Mucosa of rectum (tissue), 2 donors: Measurements from ENCODE around the gene MIER2.

Experiments used
- H3K27ac ChIP-seq, 2 donors: one replicate each; pipeline ENCODE4 v1.7.0; 2013; ENCODE audit warnings: inconsistent platforms in 2 of 2, low read depth in 2 of 2, low read length in 2 of 2
- H3K27me3 ChIP-seq, 2 donors: one replicate each; pipeline ENCODE4 v1.7.0; 2013; ENCODE audit warnings: low read length in 2 of 2; ENCODE audit not compliant: control insufficient read depth in 2 of 2, insufficient read depth in 2 of 2
- H3K36me3 ChIP-seq, 2 donors: one replicate each; pipeline ENCODE4 v1.7.0; 2013; ENCODE audit warnings: low read length in 2 of 2; ENCODE audit not compliant: control insufficient read depth in 2 of 2, insufficient read depth in 2 of 2
- H3K4me1 ChIP-seq, 2 donors: one replicate each; pipeline ENCODE4 v1.7.0; 2013; ENCODE audit warnings: low read length in 2 of 2, mild to moderate bottlenecking in 1 of 2; ENCODE audit not compliant: control insufficient read depth in 2 of 2, insufficient read depth in 2 of 2
- H3K4me3 ChIP-seq, 2 donors: one replicate each; pipeline ENCODE4 v1.7.0; 2013; ENCODE audit warnings: low read length in 2 of 2
- H3K9ac ChIP-seq, 2 donors: one replicate each; pipeline ENCODE4 v1.7.0; 2013; ENCODE audit warnings: low read length in 2 of 2, low read depth in 1 of 2, mild to moderate bottlenecking in 1 of 2
- H3K9me3 ChIP-seq, 2 donors: one replicate each; pipeline ENCODE4 v1.7.0; 2013; ENCODE audit warnings: low read length in 2 of 2; ENCODE audit not compliant: control insufficient read depth in 2 of 2
- donor health status: healthy.
- donor health status: Normal muscosa, but diverticular disease.

Gene MIER2

DNA sequence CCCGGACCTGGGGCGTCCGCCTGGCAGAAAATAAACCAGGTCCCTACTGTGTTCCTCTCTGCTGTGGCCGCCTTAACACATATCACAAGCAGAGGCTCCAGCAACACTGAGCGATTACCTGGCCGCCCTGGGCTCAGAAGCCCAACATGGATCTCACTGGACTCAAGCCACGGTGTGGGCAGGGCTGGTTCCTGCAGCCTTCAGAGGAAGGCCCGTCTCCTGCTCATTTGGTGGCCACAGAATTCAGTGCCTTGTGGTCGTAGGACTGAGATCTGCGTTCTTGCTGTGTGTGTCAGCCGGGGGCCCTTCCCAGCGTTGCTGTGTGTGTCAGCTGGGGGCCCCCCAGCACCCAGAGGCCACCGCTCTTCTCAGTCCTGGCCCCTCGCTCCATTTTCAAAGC is 34.1 kb upstream of the MIER2 start:
- no peaks in the 10 kb centered on the region for H3K4me1 ChIP-seq
- H3K27me3 ChIP-seq: peaks cover 5 to 15% of the 10 kb centered on the region in 2 donors
- H3K9ac ChIP-seq: no peak overlapping the region
- H3K4me3 ChIP-seq: no peak overlapping the region
- no peaks in the 10 kb centered on the region for H3K36me3 ChIP-seq
- no peak overlapping the region for H3K27ac ChIP-seq
- no peaks in the 10 kb centered on the region for H3K9me3 ChIP-seq

DNA sequence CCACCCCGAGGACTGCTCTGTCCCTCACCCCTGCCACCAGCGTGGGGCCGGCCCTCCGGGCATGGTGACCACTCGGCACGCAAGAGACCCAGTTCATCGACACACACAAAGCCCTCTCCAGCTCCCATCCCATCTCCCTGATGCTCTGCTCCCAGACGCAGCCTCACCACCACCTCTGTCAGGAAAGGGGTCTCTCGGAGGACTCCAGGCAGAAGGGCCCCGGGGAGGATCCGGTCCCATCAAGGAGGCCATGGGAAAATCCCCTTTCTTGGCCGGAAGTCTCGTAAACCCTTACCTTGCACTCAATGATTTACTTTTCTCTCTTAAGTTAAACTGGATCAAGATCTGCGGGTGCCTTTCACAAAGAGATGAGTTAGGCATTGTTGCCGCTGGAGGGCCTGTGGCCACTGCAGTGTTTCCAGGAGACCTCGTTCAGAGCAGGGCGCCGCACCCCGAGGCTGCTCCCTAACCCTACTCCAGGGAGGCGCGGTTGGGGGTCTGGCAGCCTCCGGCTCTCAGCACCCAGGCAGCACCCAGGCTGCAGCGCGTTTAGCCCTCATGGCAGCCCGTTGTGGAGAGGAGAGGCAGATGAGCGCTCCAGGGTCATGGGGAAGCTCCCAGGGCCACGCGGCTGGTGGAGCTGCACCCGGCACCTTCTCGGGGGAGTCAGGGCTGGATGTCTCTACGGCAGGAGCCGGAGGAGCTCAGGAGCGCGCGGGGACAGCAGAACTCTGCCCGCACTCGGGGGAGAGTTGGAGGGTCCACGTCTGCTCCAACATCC is 33.4 kb upstream of the MIER2 start:
- H3K4me1 ChIP-seq: no peaks in the 10 kb centered on the region
- H3K9ac ChIP-seq: no peak overlapping the region
- H3K27ac ChIP-seq: no peak overlapping the region
- H3K36me3 ChIP-seq: no peaks in the 10 kb centered on the region
- no peak overlapping the region for H3K4me3 ChIP-seq
- peaks cover 2 to 8% of the 10 kb centered on the region in 2 donors for H3K27me3 ChIP-seq
- no peaks in the 10 kb centered on the region for H3K9me3 ChIP-seq

DNA sequence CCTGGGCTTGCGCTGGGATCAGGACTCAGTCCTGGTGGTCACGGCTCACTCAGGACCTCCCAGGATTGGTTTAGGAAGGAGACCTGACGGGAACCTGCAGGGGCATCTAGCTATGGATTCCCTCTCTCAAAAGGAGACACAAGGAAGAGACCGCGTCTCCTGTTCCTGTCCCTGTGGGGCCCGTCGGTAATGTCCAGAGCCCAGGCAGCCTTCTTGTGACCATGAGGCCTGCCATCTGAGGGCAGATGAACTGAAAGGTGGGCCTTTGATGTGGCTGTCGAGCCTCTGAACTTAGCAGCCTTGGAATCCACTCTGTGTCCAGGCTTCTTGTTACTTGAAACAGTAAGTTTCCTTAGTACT is 31.5 kb upstream of the MIER2 start:
- H3K36me3 ChIP-seq: no peaks in the 10 kb centered on the region
- no peak overlapping the region for H3K9ac ChIP-seq
- no peaks in the 10 kb centered on the region for H3K9me3 ChIP-seq
- H3K4me3 ChIP-seq: no peak overlapping the region
- peaks cover 0 to 2% of the 10 kb centered on the region in 2 donors for H3K4me1 ChIP-seq
- no peak overlapping the region for H3K27ac ChIP-seq
- peaks cover 4 to 8% of the 10 kb centered on the region in 2 donors for H3K27me3 ChIP-seq

DNA sequence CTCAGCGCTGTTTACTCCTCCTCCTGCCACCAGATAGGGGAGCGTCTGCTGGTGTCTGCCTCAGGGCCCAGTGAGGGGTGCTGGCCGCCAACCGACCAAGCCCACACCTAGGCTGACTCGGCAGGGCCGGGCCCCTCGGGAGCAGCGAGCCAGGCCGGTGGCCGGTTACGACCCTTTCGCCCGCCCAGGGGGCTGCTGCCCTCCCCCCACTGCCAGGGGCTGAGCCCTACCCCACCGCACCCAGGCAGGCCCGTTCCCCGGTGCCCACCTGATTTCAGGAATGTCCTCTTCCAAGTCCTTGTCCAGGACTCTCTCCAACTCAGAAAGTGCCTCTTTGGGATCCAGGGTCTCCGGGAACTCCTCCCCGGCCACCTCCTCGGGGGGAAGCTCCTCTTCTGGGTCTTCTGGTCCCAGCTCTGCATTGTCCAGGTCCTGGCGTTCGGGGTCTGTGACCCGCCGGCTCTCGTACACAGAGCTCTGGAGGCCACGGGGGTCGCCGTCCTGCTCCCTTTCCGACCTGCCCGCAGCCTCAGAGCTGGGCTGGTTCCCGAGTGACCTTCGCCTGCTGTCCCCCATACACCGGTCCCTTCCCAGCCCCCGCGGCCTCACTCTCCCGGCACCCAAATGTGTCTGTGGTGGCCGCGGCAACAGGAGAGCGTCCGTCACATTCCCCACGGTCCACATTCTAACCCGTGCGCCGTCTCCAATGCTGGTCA is 31.0 kb upstream of the MIER2 start:
- Histone ChIP-seq H3K9ac (no peak overlapping the region), H3K27ac (no peak overlapping the region), H3K4me1 (peaks cover 0 to 2% of the 10 kb centered on the region in 2 donors), H3K9me3 (no peaks in the 10 kb centered on the region), H3K27me3 (peaks cover 4 to 8% of the 10 kb centered on the region in 2 donors), H3K4me3 (no peak overlapping the region), H3K36me3 (no peaks in the 10 kb centered on the region)

DNA sequence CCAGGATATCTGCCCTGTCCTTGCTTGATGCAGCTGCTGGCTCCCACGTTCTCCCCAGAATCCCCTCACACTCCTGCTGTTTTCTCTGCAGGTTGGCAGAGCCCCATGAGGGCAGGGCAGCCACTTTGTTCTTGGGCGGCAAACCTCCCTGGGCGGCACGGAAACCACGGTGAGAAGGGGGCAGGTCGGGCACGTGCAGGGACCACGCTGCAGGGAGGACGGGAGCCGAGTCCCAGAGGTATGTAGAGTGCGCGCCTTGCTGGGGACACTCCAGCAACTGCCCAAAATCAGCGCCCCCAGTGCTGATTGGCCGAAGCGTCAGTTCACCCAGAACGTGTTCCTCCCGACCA is 30.3 kb upstream of the MIER2 start:
- Histone ChIP-seq H3K27me3 (peaks cover 4 to 8% of the 10 kb centered on the region in 2 donors), H3K4me3 (no peak overlapping the region), H3K36me3 (no peaks in the 10 kb centered on the region), H3K4me1 (peaks cover 0 to 2% of the 10 kb centered on the region in 2 donors), H3K9me3 (no peaks in the 10 kb centered on the region), H3K9ac (no peak overlapping the region), H3K27ac (no peak overlapping the region)

DNA sequence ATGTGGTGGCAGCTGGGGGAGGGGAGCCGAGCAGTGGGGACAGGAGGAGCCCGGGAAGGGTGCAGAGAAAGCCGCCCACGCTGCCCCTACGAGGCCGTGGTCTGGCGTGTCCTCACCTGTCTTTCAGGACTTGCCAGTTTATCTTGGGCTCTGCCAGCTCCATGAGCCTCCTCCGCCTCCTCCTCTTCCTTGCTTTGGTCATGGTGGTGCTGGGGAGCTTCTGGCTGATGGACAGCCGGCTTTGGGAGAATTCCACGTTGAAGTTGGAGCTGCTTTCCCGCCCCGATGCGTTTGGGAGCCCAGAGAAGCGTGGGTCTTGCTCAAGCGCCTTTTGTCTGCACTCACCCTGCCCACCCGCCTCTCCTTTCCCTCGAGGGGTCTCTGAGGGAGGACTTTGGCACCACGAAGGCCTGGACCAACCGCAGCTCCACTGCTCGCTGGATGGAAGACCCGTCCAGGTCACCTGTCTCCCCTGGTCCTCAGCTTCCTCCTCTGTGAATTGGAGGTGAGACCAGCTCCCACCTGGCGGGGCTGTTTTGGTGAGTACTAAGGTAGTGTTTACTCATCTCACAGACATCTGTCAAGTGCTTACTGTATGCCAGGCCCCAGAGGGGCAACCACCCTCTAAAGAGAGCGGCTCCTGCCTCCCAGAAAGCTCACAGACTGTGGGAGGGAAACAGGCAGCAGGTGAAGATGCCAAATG is 29.7 kb upstream of the MIER2 start:
- Histone ChIP-seq H3K27ac (no peak overlapping the region), H3K9ac (no peak overlapping the region), H3K4me3 (no peak overlapping the region), H3K36me3 (no peaks in the 10 kb centered on the region), H3K9me3 (no peaks in the 10 kb centered on the region), H3K4me1 (peaks cover 0 to 2% of the 10 kb centered on the region in 2 donors), H3K27me3 (peaks cover 4 to 8% of the 10 kb centered on the region in 2 donors)

DNA sequence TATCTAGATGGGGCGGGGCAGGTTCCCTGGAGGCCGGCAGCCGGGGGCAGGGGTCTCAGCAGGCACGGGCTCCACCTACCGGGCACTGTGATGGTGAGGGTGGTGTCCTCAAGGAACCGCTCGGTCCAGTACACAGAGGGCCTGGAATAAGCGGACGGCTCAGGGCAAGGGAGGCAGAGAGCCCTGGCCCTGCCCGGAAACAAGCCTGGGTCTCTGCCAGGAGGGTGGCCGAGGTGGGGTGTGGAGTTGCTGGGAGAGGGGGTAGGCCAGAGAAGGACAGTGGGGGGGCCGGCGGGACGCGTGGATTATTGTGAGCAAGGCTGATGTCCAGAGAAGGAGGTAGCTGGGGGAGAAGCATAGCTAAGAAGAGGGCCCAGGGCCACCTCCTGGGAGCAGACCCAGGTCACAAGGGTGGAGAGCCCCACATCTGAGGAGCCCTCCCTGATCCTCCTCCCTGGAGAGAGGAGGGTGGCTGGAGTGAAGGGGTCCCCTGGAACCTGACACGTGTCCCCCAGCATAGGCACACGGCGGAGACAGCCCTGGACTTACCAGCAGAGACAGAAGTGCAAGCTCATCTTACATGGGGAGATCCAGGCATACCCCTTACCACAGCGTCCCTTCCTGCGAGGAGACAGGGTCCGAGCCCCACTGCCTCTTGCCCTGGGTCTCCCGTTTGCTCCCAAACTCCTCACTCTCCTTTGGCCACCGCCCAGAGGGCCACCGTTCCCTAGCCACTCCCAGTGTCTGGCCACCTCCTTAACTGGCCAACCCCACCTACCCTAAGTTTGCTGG is 29.0 kb upstream of the MIER2 start:
- Histone ChIP-seq H3K27me3 (peaks cover 4 to 8% of the 10 kb centered on the region in 2 donors), H3K9ac (no peak overlapping the region), H3K36me3 (no peaks in the 10 kb centered on the region), H3K4me1 (peaks cover 0 to 2% of the 10 kb centered on the region in 2 donors), H3K4me3 (no peak overlapping the region), H3K27ac (no peak overlapping the region), H3K9me3 (no peaks in the 10 kb centered on the region)

DNA sequence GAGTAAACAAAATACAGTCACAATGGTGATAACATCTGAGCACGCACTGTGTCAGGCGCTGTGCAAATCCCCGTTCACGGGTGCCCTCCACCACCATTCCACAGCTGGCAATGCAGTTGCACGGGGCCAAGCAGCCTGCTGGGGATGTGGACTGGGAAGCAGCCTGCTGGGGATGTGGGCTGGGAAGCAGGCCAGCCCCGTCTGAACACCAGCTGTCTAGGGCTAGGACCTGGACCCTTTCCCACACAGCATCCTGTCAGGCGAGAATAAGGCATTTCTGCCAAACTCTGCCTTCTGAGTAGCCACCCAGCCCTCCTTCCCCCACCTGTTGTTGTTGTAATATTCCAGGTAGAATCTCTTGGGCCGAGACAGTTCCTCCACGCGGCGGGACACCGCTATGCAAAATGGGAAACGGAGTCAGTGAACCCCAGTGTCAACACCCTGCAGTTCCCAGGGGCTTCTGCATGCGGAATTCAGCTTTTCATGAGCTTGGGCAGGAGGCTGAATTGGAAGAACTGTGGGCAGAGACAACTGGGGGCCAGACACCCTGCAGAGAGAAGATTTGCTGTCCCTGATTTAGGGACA is 27.8 kb upstream of the MIER2 start:
- Histone ChIP-seq H3K9me3 (no peaks in the 10 kb centered on the region), H3K27ac (no peak overlapping the region), H3K36me3 (no peaks in the 10 kb centered on the region)

DNA sequence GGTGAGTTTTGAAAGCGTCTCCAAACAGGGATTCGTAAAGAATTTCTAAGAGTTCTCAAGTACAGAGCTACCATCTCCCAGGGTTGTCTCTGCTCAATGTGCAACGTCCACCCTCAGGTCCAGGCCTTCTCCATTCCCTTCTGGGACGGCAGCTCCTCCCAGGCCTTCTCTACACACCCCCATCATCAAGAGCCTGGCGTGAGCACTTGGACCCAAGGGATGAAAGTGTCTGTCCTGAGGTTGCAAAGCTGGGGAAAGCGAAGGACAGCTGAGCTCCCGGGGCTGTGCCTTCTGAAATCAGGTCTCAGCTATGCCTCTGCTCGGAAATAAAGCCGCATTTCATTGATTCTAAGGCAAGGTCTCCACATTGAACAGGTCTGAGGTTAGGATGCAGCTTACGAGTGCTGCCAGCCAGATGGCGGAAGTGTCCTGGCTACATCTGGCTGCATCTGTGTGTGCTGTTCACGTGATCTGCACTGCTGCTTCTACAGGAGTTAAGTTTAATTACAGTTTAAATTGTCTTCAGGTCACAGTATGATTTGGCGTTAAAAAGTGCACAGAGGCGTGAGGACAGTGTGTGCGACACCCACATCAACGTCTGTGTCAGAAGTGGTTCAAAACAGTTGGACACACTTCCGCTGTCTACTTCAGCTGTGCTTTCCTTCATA is 27.0 kb upstream of the MIER2 start:
- H3K27ac ChIP-seq: no peak overlapping the region
- H3K9ac ChIP-seq: no peak overlapping the region
- H3K9me3 ChIP-seq: no peaks in the 10 kb centered on the region
- no peaks in the 10 kb centered on the region for H3K36me3 ChIP-seq
- peaks cover 0 to 2% of the 10 kb centered on the region in 2 donors for H3K4me1 ChIP-seq
- no peak overlapping the region for H3K4me3 ChIP-seq
- H3K27me3 ChIP-seq: peaks cover 4 to 8% of the 10 kb centered on the region in 2 donors

More for the DNA sequence above, 27.8 kb upstream of the MIER2 start:
- H3K4me3 ChIP-seq: no peak overlapping the region
- no peak overlapping the region for H3K9ac ChIP-seq
- peaks cover 4 to 8% of the 10 kb centered on the region in 2 donors for H3K27me3 ChIP-seq
- peaks cover 0 to 2% of the 10 kb centered on the region in 2 donors for H3K4me1 ChIP-seq
